ENCODE measurements around the gene EYA4.

Gene EYA4, protein sequence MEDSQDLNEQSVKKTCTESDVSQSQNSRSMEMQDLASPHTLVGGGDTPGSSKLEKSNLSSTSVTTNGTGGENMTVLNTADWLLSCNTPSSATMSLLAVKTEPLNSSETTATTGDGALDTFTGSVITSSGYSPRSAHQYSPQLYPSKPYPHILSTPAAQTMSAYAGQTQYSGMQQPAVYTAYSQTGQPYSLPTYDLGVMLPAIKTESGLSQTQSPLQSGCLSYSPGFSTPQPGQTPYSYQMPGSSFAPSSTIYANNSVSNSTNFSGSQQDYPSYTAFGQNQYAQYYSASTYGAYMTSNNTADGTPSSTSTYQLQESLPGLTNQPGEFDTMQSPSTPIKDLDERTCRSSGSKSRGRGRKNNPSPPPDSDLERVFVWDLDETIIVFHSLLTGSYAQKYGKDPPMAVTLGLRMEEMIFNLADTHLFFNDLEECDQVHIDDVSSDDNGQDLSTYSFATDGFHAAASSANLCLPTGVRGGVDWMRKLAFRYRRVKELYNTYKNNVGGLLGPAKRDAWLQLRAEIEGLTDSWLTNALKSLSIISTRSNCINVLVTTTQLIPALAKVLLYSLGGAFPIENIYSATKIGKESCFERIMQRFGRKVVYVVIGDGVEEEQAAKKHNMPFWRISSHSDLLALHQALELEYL

DNA sequence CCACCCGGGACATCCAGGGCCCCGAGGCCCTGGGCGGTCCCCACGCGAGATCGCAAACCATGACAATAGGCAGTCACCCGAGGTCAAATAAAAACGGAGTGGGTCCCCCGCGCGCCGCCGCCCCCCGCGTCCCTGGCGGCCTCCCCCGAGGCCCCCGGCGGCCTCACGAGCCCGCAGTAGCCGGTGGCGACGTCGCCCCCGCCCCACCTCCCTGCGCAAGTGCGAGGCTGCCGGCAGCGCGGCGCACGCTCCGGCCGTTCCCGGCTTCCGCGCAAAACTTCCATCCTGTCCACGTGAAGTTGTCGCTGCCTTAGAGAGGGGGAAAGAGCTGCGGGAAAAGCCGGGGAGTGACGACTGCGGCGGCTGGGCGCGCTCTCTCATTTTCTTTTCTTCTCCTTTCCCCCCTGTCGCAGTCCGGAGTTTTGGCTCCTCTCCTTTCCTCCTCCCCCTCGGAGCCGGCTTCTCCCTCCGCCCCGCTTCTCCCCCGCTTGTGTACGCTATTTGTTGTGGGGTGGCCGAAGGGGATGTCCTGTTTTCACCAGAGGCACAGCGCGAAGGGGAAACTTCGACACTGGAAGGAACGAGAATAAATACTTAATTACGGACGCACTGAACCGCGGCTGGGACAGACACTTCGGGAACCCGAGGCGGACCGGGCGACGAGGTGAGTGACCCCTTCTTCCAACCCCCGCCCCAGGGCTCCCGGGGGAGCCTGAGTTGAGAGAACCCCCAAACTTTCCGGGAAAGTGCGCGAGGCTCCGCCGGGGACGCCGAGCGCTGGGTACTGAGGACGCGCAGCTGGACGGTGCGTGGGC, at the start of gene EYA4:
Gene EYA4 (plus strand): TSS at position 272 of the 815 bp plus-strand sequence. CDS start 33,424 bp downstream, outside the sequence.
- DNase-seq (ENCODE audit: low read depth, low spot score) = no peak

DNA sequence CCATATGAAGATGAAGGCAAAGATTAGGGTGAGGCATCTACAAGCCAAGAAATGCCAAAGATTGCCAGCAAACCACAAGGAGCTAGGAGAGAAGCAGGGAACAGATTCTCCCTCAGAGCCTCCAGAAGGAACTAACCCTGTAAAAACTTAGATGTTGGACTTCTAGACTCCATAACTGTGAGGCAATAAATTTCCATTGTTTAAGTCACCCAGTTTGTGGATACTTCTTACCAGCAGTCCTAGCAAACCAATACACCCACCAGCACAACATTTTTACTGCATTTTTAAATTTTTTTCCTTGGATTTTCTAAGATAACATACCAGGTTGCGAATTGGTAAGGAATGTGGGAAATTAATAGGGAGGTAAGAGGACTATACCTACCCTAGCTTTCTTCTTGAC, 47.8 kb upstream of the EYA4 start:
- no peak for DNase-seq (ENCODE audit: low read depth, low spot score)

DNA sequence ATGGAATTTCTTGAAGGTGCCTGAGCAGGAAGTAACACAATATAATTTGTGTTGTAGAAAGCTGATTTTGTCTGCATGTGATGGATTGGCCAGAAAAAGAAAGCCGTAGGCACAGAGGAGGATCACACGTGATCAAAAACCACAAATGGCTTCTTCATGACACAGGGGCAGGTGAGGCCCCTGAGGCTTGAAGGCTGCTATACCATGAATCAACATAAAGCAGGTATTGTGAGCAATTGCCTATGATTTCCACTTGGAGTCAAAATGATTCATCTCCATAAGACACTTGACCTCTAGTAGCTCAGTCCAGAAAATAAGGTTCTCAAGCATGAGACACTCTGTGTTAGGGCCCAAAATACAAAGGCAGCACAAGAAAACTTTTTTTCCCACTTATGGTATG, 42.4 kb upstream of the EYA4 start:
- DNase-seq (ENCODE audit: low read depth, low spot score) = no peak

DNA sequence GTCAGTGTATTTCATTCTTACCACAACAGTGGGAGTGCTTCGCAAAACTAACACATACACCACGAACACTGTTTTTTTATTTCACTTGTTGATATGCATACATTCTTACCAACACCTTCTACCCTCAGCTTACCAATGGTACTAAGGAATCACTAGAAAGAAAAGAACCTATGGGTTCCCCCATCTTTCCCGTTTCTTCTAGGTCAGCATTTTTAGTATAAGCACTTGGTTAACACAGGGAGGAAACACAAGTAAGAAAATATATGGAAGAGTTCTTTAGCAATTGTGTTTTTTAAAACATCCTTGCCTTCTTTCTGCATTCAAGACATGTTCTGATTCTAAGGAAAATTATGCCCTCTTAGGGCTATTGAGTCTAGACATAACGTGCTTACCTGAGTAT, 39.9 kb upstream of the EYA4 start:
- no peak for DNase-seq (ENCODE audit: low read depth, low spot score)

DNA sequence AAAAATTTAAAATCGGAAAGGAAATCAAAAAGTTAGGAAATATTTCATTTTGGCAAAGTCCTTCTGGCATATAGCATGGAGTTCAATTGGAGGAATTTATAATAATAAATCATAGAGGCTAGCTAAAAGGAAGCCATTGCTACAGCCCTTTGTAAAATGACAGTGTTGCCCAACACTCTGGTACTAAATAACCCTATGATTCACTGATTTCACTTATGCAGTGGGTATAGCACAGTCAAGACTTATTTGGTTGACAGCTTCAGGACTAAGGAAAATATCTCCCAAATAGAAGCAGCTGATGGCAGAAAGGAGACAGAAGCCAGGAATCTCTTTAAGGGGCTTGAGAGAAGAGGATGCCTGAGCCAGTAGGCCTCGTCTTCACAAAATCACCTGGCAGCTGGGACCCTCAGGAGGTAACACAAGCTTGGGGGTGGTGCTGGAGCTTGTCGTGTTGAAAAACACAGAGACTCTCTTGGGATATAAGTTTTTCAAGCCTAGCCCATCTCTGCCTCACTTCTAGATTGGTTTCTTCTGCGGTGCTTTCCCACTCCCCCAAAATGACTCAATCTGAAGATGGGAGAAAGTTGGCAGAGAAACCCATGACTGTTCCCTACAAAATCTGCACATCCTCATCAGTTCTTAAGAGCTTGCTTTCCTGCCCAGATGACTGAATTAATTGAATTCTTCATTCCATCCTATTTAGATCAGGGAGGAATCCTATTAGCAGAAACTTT, 38.4 kb upstream of the EYA4 start:
- DNase-seq (ENCODE audit: low read depth, low spot score) = no peak

DNA sequence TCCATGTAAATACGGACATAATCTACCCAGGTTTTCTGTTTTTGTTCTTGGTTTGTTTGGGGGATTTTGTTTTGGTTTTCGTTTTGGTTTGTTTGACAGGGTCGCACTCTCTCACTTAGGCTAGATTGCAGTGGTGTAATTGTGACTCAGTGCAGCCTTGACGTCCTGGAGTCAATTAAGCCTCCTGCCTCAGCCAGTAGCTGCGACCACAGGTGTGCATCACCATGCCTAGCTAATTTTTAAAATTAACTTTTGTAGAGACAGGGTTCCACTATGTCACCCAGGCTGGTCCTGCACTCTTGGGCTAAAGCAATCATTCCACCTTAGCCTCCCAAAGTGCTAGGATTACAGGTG, 37.8 kb upstream of the EYA4 start:
- no peak for DNase-seq (ENCODE audit: low read depth, low spot score)

DNA sequence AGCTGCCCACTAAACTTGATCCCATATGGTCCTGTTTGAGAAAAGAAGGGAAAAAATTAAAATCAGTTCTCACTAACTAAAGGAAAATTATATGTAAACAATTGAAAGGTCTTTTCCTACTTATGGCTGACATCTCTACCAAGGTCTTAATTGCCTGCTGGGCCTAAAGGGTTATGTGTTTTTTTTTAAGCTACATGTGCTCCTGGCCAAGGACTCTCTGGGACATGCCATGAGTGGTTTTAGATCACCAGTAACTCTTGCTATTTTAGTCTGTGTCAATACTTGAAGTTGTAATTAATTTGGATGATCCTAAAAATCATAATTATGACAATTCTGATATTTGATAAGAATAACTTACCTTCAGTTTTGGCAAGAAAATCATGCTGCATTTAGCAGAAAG, 35.9 kb upstream of the EYA4 start:
- DNase-seq (ENCODE audit: low read depth, low spot score) = no peak

DNA sequence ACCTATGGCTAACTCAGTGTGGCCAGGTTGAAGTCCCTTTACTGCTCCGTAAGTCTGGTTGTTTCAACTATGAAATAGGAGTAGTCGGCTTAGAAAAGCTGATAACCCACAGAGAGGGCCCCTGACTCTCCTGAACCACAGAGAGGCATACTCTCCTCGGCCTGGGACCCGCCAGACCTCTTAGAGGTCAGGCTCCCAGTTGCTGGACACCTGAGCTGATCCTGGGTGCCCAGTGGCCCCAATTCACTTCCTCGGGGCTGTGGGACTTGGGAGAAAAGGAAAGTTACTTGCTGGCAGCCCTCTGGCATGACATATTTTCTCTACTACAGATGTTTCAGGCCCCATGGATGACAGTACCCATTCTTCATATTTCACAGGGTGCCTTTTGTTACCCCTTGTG, 34.2 kb upstream of the EYA4 start:
- no peak for DNase-seq (ENCODE audit: low read depth, low spot score)

DNA sequence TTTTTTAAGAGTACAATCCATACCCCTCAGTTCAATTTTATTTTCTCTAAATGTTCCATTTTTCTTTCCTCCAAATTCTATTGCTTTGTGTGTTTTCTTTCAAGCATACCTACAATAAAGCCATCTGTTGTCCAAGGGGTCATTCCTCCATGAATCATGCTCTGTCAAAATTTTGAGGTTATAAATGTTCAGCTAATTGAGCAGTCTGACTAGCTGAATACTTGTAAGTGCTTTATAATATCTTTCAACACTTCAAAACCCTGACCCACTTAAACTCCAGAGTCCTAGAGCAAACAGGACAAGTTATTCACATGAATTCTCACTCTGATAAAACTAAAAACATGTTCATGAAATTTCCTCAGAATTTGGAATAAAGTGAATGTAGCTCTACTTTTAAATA, 33.4 kb upstream of the EYA4 start:
- DNase-seq (ENCODE audit: low read depth, low spot score) = no peak

DNA sequence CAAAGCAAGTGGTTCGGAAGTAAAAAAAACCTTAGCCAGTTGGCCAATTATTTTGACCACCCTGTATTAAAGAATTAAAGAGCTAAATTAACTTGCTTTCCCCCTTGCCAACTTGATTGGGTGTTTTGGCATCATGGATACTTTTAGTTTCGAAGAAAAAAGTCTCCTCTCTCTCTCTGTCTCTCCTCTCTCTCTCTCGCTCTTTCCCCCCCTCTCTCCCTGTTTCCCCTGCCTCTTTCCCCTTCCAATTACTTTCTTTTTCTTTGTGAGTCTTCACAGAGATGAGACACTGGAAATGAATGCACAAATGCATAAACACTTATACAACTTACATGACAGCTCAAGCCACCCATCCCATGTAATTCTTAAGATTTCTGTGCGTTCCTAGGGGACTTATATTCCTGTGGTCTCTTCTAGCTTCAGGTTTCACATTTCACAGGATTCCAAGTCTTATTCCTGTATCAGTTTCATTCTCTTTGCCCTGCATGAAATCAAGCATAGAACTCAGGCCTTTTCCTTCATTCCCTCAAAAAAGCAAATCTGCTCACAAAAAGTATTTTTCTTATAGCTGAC, 32.9 kb upstream of the EYA4 start:
- no peak for DNase-seq (ENCODE audit: low read depth, low spot score)

DNA sequence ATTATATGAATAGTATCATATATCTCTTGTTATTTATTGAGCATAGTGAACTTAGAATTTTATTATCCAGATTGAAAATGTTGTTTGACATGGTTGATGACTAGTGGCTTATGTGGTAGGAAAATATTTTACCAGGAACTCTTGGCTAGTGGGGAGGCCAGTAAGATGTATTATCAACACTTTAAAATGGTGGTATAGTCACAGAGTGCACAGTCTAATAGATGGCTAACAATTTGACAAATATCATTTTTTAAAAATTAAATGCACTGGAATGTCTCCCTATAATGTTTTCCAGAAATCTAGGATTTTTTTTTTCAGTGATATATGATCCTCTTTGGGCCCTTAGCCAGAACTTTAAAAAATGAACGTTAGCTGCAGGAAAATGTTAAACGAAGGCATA, 26.9 kb upstream of the EYA4 start:
- no peak for DNase-seq (ENCODE audit: low read depth, low spot score)

DNA sequence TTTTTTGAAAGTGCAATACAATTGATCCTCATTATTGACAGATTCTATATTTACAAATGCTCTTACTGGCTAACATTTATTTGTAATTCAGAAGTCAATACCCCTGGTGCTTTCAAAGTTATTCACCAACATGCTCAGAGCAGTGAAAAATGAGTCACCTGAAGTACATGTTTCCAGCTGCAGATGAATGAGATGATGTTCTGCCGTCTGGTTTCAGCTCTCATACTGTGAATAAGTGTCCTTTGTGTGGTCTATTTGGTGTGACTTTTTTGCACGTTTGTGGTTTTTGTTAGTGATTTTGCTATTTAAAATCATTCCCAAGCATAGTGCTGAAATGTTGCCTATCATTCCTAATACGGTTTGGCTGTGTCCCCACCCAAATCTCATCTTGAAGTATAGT, 22.3 kb upstream of the EYA4 start:
- DNase-seq (ENCODE audit: low read depth, low spot score) = no peak

DNA sequence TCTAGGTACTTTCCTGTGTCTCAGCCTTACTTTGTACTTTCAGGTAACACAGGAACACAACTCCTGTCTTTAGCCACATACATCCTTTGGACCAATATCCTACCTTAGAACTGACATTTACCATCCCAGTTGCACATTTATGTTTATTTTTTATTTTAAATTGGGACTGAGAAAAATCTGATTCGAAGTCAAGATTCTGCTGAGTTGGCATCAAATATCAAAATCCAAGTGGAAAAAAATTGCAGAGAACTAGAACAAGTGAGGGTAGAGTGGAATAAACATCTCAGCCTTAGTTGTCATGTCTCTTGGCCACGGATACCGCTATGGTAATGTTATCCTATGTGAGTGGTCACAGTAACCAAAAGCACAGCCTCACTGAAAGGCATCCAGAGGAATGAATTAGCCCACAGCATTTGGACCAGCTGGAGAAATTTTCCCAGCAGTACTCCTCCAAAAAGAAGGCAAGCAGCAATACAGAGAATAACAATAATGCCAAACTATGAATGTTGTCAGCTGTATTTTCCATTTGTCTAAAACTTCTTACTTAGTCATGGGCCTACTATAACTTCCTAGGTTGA, 17.6 kb upstream of the EYA4 start:
- no peak for DNase-seq (ENCODE audit: low read depth, low spot score)

DNA sequence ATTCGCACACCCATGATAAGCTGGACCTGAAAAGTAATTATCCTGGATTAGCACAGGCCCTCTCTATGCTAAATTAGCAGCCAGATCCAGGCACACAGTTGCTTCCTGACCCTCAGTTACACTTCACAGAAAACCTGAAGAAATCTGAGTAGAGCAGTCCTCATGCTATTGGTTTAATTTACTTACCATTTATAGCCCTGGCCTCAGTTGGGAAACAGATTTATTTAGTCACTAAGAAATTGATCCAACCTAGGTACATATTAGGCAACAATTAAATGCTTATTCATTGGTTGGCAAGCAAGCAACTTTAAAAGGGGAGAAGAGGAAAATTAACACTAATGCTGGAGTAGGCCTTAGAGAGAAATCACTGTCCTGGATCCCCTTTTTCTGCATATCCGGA, 15.6 kb upstream of the EYA4 start:
- DNase-seq (ENCODE audit: low read depth, low spot score) = no peak

DNA sequence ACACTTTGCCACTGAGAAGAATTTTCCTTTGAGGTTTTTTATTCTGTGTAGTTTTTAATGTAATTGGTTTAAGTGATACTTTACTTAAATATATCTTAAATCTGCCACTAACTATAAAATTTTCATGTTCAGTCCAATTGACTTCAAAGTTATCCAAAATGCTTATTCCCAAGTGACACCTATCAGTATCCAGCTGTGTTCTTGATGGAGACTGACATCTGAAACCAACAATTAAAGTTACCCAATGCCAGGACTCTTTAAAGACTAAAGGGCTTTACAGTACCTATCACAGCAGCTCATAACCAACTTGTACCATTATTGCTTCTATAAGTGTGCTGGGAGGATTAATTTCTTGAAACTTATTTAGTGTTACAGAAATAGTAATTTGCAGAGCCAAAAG, 13.8 kb upstream of the EYA4 start:
- DNase-seq (ENCODE audit: low read depth, low spot score) = no peak

DNA sequence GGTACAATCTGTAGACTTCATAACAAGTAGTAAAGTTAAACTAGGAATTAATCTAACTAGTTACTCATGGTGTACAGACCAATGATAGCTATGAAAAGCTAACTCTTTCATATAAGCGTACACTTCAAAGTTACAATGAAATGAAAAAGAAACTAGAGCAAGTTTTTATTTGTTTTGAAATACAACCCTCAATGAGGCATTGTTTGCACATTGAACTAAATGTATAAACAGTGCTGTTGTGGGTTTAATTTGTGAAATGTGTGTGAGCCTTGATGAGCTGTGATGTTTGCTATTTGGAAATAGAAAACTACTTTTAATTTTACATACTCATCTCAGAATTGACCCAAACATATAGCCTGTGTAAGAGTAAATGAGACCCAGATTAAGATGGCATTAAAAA, 11.1 kb upstream of the EYA4 start:
- no peak for DNase-seq (ENCODE audit: low read depth, low spot score)

DNA sequence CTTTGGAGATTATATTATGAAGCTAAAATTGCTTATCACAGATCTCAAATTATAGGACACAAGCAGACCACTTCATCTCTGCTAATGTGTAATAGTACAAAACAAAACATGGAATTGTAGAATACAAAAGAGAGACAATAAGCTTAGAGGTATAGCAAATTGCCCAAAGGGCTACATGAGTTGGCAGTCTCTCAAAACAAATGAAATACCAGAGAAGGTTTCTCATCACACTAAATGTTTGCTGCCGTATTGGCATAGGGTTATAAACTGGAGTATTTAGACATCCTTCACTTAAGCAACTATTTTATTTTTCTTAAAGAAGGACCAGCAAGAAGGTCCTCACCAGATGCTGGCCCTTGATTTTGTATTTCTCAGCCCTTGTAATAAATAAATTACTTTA, 5.9 kb upstream of the EYA4 start:
- DNase-seq (ENCODE audit: low read depth, low spot score) = no peak

DNA sequence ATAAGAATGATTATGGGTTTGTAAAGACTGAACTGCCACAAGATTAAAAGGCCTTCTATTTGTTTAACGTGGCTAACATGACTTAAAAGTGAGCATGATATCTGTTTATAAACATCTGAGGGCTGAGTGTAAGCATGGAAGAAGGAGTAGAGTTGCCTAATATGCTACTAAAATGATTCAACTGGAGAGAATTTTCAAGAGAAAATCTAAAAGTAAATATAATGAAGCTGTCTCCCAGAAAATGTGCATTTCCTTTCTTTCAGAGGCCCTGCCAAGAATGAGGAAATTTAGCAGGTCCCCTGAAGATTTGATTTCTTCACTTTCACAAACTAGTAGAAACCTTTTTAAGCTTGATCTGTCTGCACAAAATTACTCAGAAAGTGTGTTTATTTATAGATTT, 4.2 kb upstream of the EYA4 start:
- no peak for DNase-seq (ENCODE audit: low read depth, low spot score)

DNA sequence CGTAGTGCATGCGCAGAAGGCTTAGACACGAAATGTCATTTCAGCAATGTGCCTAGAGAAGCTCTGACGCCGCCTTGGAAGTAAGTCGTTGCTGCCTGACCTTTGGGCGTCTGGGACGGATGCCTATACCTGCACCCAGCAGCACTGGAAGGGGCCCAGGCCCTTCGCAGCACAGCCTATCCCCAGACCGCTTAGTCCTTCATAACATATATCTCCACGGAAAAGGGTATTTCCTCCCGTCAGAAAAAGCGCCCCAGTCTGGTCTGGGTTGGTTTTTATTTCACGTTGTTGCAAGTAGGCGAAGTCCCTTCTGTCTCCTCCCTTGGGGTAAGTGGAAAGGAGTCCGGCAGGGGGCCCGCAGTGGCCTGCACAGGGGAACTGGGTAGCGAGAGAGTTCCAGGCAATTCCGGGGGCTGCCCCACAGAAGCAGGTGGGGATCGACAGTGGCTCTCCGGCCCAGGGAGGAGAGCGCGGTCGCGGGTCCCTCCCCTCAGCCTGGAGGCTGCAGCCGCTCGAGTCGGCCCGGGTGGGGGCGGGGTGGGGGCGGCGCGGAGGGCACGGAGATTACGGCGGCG, 559 bp upstream of the EYA4 start:
- DNase-seq (ENCODE audit: low read depth, low spot score) = no peak

DNA sequence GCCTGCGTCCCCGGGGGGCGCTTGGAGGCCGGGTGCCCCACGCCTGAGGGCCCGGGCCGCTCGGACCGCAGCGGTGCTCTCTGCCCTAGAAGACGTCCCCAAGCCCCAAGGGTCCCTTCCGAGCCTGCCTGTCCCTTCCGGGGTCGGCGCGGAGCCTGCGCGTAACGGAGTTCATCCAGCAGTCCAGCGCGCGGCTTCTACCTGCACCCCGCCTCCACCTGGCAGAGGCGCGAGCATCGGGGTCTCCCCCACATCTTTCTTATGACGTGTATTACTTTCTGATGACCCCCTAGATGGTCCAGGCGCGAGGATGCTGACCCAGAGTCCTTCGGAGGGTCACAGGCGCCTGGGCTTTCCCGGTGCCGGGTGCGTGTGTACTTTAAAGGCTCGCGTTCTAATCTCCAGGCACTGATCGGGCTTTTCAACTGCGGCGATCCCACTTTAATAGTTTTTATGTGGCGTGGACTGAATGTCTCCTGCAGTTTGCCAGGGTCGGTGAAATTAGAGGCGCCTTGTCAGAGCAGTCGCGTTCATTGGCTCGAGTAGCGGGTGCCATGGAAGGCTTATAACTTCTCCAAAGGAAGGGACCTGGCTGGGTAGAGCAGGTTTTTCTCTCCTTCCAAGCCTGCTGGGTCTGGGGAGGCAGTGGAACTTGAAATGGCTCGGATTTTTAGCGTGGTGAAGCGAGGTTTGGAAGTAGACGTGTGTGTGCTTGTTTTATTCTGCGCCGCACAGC, 912 bp downstream of the EYA4 start:
- no peak for DNase-seq (ENCODE audit: low read depth, low spot score)

All from smooth muscle cell of the brain vasculature (primary cell).